GM12891 (cell line): Measurements from ENCODE around the gene C6orf163.

Source experiments
- POLR2A ChIP-seq: IDR thresholded peaks from 2 replicates; pipeline ENCODE4 v1.6.1; 2011; ENCODE audit warnings: low read depth, low read length, control low read depth
- POLR2AphosphoS5 ChIP-seq: IDR thresholded peaks from 2 replicates; pipeline ENCODE4 v1.6.1; 2011; ENCODE audit warnings: low read depth, low read length, control low read depth
- SPI1 ChIP-seq: IDR thresholded peaks from 2 replicates; pipeline ENCODE4 v1.6.1; 2011; ENCODE audit warnings: low read depth, low read length, control low read depth
- TAF1 ChIP-seq: IDR thresholded peaks from 2 replicates; pipeline ENCODE4 v1.6.1; 2011; ENCODE audit warnings: low read depth, low read length, control low read depth

DNA sequence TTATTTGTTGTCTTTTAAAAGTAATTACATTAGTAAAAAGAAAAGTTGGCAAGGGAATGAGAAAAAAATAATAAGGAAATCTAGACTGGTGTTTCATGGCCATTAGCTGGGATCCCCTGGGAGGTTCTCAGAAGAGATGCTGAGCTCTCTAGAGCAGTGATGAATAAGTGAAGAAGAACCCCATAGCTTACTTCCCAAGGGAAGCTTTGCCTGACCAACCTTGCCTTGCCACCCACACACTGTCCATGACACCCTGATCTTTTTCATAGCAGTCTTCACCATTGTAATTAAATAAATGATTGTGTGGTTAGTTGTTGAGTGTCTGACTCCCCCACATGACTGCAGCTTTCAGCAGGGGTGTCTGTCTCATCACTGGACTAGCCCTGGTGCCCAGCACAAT, 5.9 kb downstream of the C6orf163 start:
- TF ChIP-seq POLR2A (no peak), TAF1 (no peak), SPI1 (no peak), POLR2AphosphoS5 (no peak)
